Measurements from ENCODE around the gene TFDP2. TPM values are rescaled to one million over a fixed set of nuclear protein-coding genes. Genes with fewer than 3 reads are reported as not detected.

TFDP2 gene
- total RNA-seq, 2 donors from 2014 or later, result 62.7 to 76.4 TPM

DNA sequence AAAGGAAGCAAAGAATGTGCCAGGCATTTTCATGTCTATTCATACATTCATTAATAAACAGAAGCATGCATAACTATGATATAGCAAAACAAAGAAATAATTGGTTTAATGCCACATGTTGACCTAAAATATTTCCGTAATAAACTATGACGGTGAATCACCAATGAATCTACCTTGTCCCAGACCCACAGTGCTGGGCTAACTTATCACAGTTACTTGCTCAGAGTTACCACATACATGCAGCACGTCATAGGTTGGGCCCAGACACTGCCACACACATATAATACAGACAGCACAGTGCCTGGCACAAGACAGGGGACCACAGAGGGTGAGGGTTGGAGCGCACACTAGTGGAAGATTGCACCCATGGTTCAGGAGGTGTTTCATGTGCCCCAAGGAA, 186.0 kb downstream of the TFDP2 start:
- H3K27me3 ChIP-seq (ENCODE audit: control insufficient read depth, insufficient read depth, low read length, poor library complexity, severe bottlenecking), result no peaks in the 10 kb centered on the region
- TF ChIP-seq CTCF (conservative IDR thresholded peaks at IDR 0.05), result no peak
- Mint-ChIP-seq H3K4me1 (no peaks in the 10 kb centered on the region), H3K9me3 (no peaks in the 10 kb centered on the region), H3K4me3 (no peak overlapping the region), H3K36me3 (ENCODE audit: low read depth) (peaks cover 47% of the 10 kb centered on the region), H3K27ac (no peak overlapping the region), H3K27me3 (ENCODE audit: insufficient read depth) (no peaks in the 10 kb centered on the region)
- WGBS, 2 experiments (ENCODE audit: insufficient coverage in 1 of 2, insufficient read length in 1 of 2), result 97 to 100% methylated on average over 2 to 4 of the region's 4 CpGs
- peaks cover 30% of the 10 kb centered on the region for H3K36me3 ChIP-seq (ENCODE audit: control insufficient read depth, insufficient read depth, low read length)
- no peak for DNase-seq
- no peak overlapping the region for H3K9ac ChIP-seq (ENCODE audit: extremely low read depth, low read length, poor library complexity, severe bottlenecking)
- no peak overlapping the region for H3K4me3 ChIP-seq (ENCODE audit: low read length)
- no peaks in the 10 kb centered on the region for H3K9me3 ChIP-seq (ENCODE audit: control insufficient read depth, low read length)
- no peaks in the 10 kb centered on the region for H3K4me1 ChIP-seq (ENCODE audit: control insufficient read depth, insufficient read depth, low read length)
- H3K27ac ChIP-seq (ENCODE audit: low read depth, low read length), result no peak overlapping the region

DNA sequence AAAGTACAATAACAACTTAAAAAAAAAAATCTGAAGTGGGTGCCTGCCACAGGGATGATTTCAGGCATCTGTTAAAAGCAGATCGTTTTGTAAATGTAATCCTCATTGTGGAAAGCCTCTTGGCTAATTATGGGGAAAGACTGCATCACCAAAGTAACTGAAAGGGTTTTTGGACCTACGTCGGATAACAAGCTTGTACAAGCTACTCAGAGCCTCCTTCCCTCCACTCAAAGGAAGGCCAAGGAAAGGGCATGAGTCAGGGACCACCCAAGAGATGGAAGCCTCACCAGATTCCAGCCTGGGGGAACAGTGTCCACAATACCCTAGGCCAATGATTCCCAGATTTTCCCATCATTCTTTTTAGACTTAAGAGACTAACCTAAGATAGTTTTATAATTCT, 188.6 kb downstream of the TFDP2 start:
- no peaks in the 10 kb centered on the region for H3K27me3 Mint-ChIP-seq (ENCODE audit: insufficient read depth)
- 91 to 100% methylated on average over 2 to 3 of the region's 3 CpGs for WGBS, 2 experiments (ENCODE audit: insufficient coverage in 1 of 2, insufficient read length in 1 of 2)
- H3K4me1 Mint-ChIP-seq, result no peaks in the 10 kb centered on the region
- H3K4me3 Mint-ChIP-seq, result no peak overlapping the region
- H3K4me1 ChIP-seq (ENCODE audit: control insufficient read depth, insufficient read depth, low read length), result no peaks in the 10 kb centered on the region
- no peaks in the 10 kb centered on the region for H3K9me3 Mint-ChIP-seq
- no peaks in the 10 kb centered on the region for H3K9me3 ChIP-seq (ENCODE audit: control insufficient read depth, low read length)
- no peak for DNase-seq
- H3K36me3 ChIP-seq (ENCODE audit: control insufficient read depth, insufficient read depth, low read length), result peaks cover 29% of the 10 kb centered on the region
- peaks cover 49% of the 10 kb centered on the region for H3K36me3 Mint-ChIP-seq (ENCODE audit: low read depth)
- H3K27me3 ChIP-seq (ENCODE audit: control insufficient read depth, insufficient read depth, low read length, poor library complexity, severe bottlenecking), result no peaks in the 10 kb centered on the region
- H3K27ac Mint-ChIP-seq, result no peak overlapping the region
- no peak overlapping the region for H3K27ac ChIP-seq (ENCODE audit: low read depth, low read length)
- no peak overlapping the region for H3K9ac ChIP-seq (ENCODE audit: extremely low read depth, low read length, poor library complexity, severe bottlenecking)
- TF ChIP-seq CTCF (conservative IDR thresholded peaks at IDR 0.05), result no peak
- no peak overlapping the region for H3K4me3 ChIP-seq (ENCODE audit: low read length)

DNA sequence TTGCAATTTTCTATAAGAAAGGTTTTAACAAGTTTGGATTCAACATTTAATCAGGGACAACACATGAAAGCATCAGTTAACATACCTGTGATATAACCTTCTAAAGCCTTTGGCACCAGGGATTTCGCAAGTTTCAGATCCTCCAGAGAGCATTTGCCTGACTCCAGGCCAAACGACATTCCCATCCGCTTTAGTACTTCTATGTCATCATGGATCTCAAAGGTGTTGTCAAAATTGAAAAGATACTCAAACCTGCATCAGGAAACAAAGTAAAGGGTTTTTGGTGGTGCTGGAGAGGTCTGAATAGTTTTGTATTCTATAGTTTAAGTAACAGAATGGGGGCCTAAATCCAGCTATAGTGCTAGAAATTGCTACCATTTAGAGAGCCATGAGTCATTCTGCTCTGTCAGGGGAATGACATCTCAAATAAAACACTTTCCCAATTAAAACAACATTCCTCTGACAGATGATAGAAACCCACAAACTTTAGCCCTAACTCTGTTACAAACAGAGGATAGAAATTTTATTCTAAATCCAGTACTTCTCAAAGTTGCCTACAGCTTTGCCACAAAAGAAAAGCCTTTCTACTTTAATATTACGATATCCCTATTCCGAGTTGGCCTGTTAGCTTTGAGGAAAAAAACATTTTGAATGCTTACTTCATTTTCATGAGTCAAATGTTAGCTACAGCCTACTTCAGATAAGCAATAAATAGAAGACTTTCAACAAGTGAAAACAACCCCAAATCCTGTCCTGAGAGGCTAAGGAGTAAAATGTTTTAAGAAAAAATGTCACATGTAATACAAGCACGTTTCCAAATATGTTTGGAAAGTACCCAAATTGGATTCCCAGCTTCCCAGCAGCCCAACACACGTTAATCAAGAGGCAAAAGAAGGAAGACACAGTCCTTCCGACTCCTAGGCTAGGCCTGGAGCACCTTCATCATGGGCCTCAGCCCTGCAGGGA, 189.5 kb downstream of the TFDP2 start:
- Histone ChIP-seq H3K9me3 (ENCODE audit: control insufficient read depth, low read length) (no peaks in the 10 kb centered on the region), H3K4me3 (ENCODE audit: low read length) (no peak overlapping the region), H3K27me3 (ENCODE audit: control insufficient read depth, insufficient read depth, low read length, poor library complexity, severe bottlenecking) (no peaks in the 10 kb centered on the region), H3K9ac (ENCODE audit: extremely low read depth, low read length, poor library complexity, severe bottlenecking) (no peak overlapping the region), H3K4me1 (ENCODE audit: control insufficient read depth, insufficient read depth, low read length) (no peaks in the 10 kb centered on the region), H3K36me3 (ENCODE audit: control insufficient read depth, insufficient read depth, low read length) (peaks cover 29% of the 10 kb centered on the region), H3K27ac (ENCODE audit: low read depth, low read length) (no peak overlapping the region)
- no peak overlapping the region for H3K4me3 Mint-ChIP-seq
- WGBS, 2 experiments (ENCODE audit: insufficient coverage in 1 of 2, insufficient read length in 1 of 2), result 92 to 94% methylated on average over 3 to 8 of the region's 8 CpGs
- peak overlapping the region; percentile 44 for H3K27ac Mint-ChIP-seq
- H3K27me3 Mint-ChIP-seq (ENCODE audit: insufficient read depth), result no peaks in the 10 kb centered on the region
- TF ChIP-seq CTCF (conservative IDR thresholded peaks at IDR 0.05), result no peak
- peaks cover 49% of the 10 kb centered on the region for H3K36me3 Mint-ChIP-seq (ENCODE audit: low read depth)
- no peak for DNase-seq
- no peaks in the 10 kb centered on the region for H3K9me3 Mint-ChIP-seq
- H3K4me1 Mint-ChIP-seq, result no peaks in the 10 kb centered on the region

Data from endodermal cell (in vitro differentiated cells).